ENCODE measurements around the gene CENPX. TPM values are rescaled to one million over a fixed set of nuclear protein-coding genes. Genes with fewer than 3 reads are reported as not detected.

Gene CENPX
- total RNA-seq, 2 donors from 2014 or later = 36.5 to 47.6 TPM

DNA sequence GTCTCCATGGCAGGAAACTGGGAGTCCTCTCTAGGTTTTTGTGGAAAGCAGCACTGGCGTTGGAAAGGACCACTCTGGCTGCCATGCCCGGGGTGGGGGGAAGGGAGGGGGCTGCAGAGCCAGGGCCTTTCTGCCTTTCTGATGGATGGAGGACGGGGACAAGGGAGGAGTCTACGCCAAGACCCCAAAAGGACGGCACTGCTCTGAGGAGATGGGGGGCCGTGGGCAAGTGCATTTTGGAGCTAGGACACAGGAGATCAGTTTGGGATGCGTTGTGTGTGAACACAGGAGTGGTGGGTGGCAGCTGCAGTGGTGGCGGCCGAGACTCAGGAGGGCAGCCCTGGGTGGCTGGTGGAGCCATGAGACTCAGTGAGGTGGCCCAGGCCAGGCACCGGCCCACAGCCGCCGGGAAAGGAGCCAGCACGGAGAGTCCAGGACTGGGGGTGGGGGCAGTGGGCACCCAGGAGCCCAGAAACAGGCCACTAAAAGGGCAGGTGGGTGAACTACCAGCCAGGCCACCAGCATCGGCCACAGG is 2.0 kb downstream of the CENPX start:
- Histone ChIP-seq H3K4me1 (peaks cover 0 to 28% of the 10 kb centered on the region in 2 donors), H3K27me3 (no peaks in the 10 kb centered on the region), H3K4me3 (no peak overlapping the region), H3K36me3 (peaks cover 11% of the 10 kb centered on the region), H3K27ac (no peak overlapping the region), H3K9me3 (no peaks in the 10 kb centered on the region)
- TF ChIP-seq, protein P1, sequence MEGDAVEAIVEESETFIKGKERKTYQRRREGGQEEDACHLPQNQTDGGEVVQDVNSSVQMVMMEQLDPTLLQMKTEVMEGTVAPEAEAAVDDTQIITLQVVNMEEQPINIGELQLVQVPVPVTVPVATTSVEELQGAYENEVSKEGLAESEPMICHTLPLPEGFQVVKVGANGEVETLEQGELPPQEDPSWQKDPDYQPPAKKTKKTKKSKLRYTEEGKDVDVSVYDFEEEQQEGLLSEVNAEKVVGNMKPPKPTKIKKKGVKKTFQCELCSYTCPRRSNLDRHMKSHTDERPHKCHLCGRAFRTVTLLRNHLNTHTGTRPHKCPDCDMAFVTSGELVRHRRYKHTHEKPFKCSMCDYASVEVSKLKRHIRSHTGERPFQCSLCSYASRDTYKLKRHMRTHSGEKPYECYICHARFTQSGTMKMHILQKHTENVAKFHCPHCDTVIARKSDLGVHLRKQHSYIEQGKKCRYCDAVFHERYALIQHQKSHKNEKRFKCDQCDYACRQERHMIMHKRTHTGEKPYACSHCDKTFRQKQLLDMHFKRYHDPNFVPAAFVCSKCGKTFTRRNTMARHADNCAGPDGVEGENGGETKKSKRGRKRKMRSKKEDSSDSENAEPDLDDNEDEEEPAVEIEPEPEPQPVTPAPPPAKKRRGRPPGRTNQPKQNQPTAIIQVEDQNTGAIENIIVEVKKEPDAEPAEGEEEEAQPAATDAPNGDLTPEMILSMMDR (IDR thresholded peaks at IDR 0.05) = no peak
- DNase-seq (ENCODE audit: low spot score) = no peak

DNA sequence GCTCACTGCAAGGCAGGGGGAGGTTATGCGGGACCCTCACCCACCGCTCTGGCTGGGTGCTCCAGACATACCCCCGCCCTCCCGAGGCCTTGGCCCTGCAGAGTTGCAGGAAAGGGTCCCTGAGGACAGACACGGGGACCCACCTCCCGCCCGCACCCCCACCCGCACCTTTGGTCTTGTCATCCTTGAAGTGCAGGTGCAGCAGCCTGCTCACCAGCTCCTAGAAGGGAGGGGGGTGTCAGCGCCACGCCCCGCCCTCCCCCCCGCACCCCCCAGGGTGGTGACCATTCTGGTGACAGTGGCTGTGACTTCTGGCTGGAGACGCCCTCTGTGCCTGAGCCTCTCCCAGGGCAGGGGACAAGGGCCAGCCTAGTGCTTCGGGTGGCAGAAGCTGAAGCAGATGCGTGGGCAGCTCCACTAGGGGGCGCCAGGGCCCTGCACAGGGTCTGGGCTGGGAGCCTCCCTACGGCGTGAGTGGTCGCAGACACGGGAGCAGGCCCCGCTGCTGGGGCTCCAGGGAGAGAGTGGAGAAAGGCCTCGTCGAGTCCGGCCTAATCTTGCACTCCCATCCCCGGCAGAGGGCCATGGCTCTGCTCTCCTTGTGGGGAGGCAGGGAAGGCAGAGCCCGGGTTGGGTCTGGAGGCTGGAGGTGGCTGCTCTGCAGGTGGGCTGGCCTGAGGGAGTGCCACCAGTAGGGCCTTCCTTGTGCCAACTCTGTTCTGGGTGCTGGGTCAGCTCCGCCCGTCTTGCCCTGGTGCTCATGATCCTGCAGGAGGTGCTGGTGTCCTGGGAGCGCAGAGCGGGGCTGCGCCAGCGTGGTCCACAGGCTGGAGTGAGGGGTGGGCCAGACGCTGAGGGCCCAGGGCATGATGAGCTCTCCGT is 2.7 kb downstream of the CENPX start:
- TF ChIP-seq, protein P1 (IDR thresholded peaks at IDR 0.05) = peak; percentile 45 to 72
- Histone ChIP-seq H3K4me3 (no peak overlapping the region), H3K4me1 (peaks cover 0 to 28% of the 10 kb centered on the region in 2 donors), H3K36me3 (peaks cover 11% of the 10 kb centered on the region), H3K27me3 (no peaks in the 10 kb centered on the region), H3K27ac (no peak overlapping the region), H3K9me3 (no peaks in the 10 kb centered on the region)
- DNase-seq (ENCODE audit: low spot score) = no peak

DNA sequence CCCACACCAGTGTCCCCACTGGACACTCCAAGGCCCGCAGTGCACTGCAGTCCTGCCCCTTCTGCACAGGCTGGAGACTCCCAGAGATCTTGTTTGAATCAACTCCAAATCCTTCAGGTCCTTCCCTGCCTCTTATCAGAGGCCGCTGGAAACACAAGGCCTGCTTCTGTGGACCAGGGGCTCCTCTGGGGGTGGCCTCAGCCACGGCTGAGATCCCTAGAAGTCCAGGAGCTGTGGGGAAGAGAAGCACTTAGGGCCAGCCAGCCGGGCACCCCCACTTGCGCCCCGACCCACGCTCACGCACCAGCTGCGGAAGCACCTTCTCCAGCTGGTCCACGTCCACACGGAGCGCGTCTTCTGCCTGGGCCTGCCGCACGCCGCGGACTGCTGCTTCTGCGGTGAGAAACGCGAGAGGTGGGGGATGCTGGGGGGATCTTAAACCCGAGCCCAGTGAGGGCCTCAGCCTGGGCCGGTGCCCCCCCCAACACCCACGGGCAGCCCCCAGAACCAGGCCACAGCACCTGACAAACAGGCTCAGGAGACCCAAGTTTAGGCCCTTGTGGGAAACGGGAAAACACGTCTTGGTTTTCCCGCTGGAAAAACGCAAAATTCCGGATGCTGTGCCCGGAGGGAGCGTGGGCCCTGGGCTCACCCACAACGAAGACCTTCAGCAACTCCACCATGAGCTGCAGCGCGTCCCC is 3.5 kb downstream of the CENPX start:
- no peak overlapping the region for H3K27ac ChIP-seq
- H3K36me3 ChIP-seq = peaks cover 11% of the 10 kb centered on the region
- TF ChIP-seq, protein P1 (IDR thresholded peaks at IDR 0.05) = no peak
- H3K27me3 ChIP-seq = no peaks in the 10 kb centered on the region
- no peak overlapping the region for H3K4me3 ChIP-seq
- H3K9me3 ChIP-seq = no peaks in the 10 kb centered on the region
- DNase-seq (ENCODE audit: low spot score) = no peak
- H3K4me1 ChIP-seq = peaks cover 0 to 27% of the 10 kb centered on the region in 2 donors

DNA sequence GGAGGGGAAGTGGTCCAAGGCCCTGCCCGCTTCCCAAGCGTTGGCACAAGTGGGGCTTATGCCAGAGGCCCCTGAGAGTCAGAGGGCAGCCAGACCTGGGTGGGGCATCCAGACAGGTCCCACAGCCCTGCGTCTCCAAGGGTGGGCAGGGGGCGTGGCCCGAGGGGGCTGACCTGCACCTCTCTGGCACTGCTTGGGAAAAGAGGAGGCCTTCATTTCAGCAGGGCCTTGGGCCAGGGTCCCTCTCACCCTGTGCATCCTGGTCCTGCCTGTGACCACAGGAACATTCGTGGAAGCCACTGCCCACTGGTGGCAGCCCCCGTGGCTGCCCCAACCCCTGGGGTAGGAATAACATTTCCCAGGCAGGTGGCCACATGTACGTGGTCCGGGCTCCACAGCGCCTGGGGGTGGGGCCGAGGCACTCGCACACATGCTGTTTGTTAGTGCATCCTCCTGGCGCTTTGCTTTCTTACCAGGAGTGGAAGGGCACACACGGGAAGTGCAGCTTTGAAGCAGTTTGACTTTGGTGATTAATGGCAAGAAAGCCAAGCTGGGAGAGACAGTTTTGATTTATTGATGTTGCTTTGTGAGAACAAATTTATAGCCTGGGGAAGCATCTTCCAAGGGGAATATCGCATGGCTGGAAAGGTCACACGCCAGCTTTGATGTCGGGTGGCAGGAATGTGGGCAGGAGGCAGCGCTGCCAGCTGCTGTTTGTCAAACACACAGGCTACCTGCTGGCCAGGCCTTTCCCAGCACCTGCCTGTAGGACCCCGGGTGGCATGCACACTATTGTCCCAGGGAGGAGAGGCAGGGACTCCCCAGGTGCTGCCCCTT is 4.3 kb downstream of the CENPX start:
- TF ChIP-seq, protein P1 (IDR thresholded peaks at IDR 0.05) = no peak
- H3K27me3 ChIP-seq = no peaks in the 10 kb centered on the region
- H3K27ac ChIP-seq = no peak overlapping the region
- H3K4me1 ChIP-seq = peaks cover 0 to 28% of the 10 kb centered on the region in 2 donors
- no peaks in the 10 kb centered on the region for H3K9me3 ChIP-seq
- H3K36me3 ChIP-seq = peaks cover 11% of the 10 kb centered on the region
- H3K4me3 ChIP-seq = no peak overlapping the region
- DNase-seq (ENCODE audit: low spot score) = no peak

DNA sequence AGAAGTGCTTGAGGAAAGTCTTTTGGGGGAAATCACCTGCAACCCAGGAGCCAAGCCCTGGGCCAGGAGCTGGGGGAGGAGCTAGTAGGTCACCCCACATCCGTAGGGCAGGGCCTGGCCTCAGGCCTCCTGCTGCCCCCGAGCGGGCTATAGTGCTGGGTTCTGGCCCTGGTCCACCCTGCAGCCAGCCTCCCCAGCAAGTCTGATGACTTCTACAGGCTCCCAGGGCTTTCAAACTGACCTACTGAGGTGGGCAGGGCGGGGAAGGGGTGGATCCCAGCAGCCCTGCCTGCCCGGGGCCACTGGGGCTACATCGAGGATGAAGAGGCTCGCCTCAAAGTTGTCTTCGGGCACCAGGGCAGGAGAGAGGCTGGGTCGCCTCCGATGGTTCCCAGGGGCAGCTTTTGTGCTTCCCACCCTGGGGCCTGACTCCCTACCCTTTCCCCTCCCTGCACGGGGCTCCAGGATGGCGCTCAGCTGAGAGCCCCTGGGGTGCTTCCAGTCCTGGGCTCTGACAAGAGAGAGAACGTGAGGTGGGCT is 5.0 kb downstream of the CENPX start:
- Histone ChIP-seq H3K9me3 (no peaks in the 10 kb centered on the region), H3K4me3 (no peak overlapping the region), H3K4me1 (peaks cover 0 to 32% of the 10 kb centered on the region in 2 donors), H3K27me3 (no peaks in the 10 kb centered on the region), H3K36me3 (peaks cover 11% of the 10 kb centered on the region), H3K27ac (no peak overlapping the region)
- TF ChIP-seq, protein P1 (IDR thresholded peaks at IDR 0.05) = no peak
- no peak for DNase-seq (ENCODE audit: low spot score)
